ENCODE measurements around the gene POU5F1. TPM values are rescaled to one million over a fixed set of nuclear protein-coding genes. Genes with fewer than 3 reads are reported as not detected.

The POU5F1 gene
- total and polyA plus RNA-seq, 9 of the 15 experiments (the other 6 are each of a cell fraction or from before 2014, with no cell fraction given): 0.06 to 2.0 (median 0.10) TPM; not detected in 6

DNA sequence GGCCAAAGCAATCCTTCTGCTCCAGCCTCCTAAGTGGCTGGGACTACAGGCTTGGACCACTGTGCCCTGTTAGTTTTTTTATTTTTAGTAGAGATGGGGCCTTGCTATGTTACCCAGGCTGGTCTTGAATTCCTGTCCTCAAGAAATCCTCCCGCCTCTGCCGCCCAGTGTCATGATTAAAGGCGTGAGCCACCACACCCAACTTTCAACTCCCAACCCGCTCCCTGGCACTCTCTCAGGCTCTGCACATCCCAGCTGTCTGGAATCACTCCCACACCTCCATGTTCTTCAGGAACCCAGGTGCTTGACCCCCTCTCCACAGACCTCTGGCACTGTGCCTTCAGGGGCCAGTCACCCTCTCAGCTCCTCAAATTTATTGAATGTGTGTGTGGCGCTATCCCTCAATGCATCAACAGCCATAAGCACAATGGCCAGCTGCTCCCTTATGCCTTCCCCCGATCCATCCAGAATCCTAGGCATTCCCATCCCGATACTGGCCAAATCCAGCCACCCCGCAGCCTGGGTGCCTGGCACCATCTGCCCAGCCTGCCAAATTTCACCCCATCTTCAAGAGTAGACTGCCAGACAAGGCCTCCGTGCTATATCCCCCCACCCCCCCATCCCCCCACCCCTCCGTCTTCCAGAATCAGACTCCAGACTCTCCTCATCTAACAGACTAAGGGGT is 647 bp upstream of the POU5F1 start (continued):
- TF ChIP-seq, protein P1, sequence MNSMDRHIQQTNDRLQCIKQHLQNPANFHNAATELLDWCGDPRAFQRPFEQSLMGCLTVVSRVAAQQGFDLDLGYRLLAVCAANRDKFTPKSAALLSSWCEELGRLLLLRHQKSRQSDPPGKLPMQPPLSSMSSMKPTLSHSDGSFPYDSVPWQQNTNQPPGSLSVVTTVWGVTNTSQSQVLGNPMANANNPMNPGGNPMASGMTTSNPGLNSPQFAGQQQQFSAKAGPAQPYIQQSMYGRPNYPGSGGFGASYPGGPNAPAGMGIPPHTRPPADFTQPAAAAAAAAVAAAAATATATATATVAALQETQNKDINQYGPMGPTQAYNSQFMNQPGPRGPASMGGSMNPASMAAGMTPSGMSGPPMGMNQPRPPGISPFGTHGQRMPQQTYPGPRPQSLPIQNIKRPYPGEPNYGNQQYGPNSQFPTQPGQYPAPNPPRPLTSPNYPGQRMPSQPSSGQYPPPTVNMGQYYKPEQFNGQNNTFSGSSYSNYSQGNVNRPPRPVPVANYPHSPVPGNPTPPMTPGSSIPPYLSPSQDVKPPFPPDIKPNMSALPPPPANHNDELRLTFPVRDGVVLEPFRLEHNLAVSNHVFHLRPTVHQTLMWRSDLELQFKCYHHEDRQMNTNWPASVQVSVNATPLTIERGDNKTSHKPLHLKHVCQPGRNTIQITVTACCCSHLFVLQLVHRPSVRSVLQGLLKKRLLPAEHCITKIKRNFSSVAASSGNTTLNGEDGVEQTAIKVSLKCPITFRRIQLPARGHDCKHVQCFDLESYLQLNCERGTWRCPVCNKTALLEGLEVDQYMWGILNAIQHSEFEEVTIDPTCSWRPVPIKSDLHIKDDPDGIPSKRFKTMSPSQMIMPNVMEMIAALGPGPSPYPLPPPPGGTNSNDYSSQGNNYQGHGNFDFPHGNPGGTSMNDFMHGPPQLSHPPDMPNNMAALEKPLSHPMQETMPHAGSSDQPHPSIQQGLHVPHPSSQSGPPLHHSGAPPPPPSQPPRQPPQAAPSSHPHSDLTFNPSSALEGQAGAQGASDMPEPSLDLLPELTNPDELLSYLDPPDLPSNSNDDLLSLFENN (IDR thresholded peaks at IDR 0.05; ENCODE audit: low read depth in 2 of 2, low read length in 2 of 2): no peak
- TF ChIP-seq NCOA1 (IDR thresholded peaks at IDR 0.05; ENCODE audit: low read depth): no peak
- TF ChIP-seq LCOR (CRISPR knock-in tag; IDR thresholded peaks at IDR 0.05): no peak
- TF ChIP-seq, protein P2, sequence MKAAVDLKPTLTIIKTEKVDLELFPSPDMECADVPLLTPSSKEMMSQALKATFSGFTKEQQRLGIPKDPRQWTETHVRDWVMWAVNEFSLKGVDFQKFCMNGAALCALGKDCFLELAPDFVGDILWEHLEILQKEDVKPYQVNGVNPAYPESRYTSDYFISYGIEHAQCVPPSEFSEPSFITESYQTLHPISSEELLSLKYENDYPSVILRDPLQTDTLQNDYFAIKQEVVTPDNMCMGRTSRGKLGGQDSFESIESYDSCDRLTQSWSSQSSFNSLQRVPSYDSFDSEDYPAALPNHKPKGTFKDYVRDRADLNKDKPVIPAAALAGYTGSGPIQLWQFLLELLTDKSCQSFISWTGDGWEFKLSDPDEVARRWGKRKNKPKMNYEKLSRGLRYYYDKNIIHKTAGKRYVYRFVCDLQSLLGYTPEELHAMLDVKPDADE (conservative IDR thresholded peaks at IDR 0.05; ENCODE audit: control insufficient read depth, low read depth, low read length): no peak
- no peak for TF ChIP-seq MYC (IDR thresholded peaks at IDR 0.05; ENCODE audit: low read depth, low read length)
- no peak for TF ChIP-seq MYC (CRISPR knock-in tag; IDR thresholded peaks at IDR 0.05; ENCODE audit: borderline replicate concordance, low read depth)
- no peak for TF ChIP-seq POLR2G (IDR thresholded peaks at IDR 0.05; ENCODE audit: low read depth, low read length)
- TF ChIP-seq, protein P3, sequence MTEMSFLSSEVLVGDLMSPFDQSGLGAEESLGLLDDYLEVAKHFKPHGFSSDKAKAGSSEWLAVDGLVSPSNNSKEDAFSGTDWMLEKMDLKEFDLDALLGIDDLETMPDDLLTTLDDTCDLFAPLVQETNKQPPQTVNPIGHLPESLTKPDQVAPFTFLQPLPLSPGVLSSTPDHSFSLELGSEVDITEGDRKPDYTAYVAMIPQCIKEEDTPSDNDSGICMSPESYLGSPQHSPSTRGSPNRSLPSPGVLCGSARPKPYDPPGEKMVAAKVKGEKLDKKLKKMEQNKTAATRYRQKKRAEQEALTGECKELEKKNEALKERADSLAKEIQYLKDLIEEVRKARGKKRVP (CRISPR knock-in tag; IDR thresholded peaks at IDR 0.05): no peak
